Left lung (tissue), 10 donors: ENCODE results near the gene TTC4. TPM values are rescaled to one million over a fixed set of nuclear protein-coding genes. Genes with fewer than 3 reads are reported as not detected.

Experiments
- ATAC-seq: fragments of 200-7000 bp; cut with Tn5 transposase; one replicate; pipeline ENCODE4 v1.9.1; 2020; ENCODE audit warnings: moderate library complexity
- DNase-seq, 4 donors: peaks; one replicate each; pipeline ENCODE4 v3.0.0-alpha.2; 2013 to 2020
- H3K27ac ChIP-seq, 2 donors: fragments of 200-600 bp; sonication (generic) in 1 of 2; one replicate each; pipeline versions ENCODE4 v1.5.0 to v1.8.0; 2020 to 2021
- H3K27me3 ChIP-seq, 2 donors: fragments of 200-600 bp; sonication (generic) in 1 of 2; one replicate each; pipeline versions ENCODE4 v1.5.0 to v1.8.0; 2020 to 2021
- H3K36me3 ChIP-seq, 2 donors: fragments of 200-600 bp; sonication (generic) in 1 of 2; one replicate each; pipeline versions ENCODE4 v1.5.0 to v1.8.0; 2020 to 2021
- H3K4me1 ChIP-seq, 2 donors: fragments of 200-600 bp; one replicate each; pipeline ENCODE4 v1.8.0; 2021
- H3K4me3 ChIP-seq, 2 donors: fragments of 200-600 bp; sonication (generic) in 1 of 2; one replicate each; pipeline versions ENCODE4 v1.5.0 to v1.8.0; 2020 to 2021; ENCODE audit warnings: mild to moderate bottlenecking in 1 of 2
- H3K9me3 ChIP-seq, 2 donors: fragments of 200-600 bp; sonication (generic) in 1 of 2; one replicate each; pipeline versions ENCODE4 v1.5.0 to v1.8.0; 2020 to 2021
- intact Hi-C, 2 donors: fragments of 100-400 bp; cut with DNase I; formaldehyde crosslinking; loops; one replicate each; pipeline versions ENCODE4 v1.11.2 to v1.14.2; 2022
- polyA plus RNA-seq, 6 donors: library from polyadenylated mRNA; unstranded; fragments of 120-200 nt; gene quantifications; one replicate each; pipeline ENCODE4 v1.2.1, GENCODE V29; 2013; ENCODE audit not compliant: insufficient read length in 6 of 6
- total RNA-seq, 2 donors: library from RNA; stranded (reverse); fragmentation: NEBNext Ultra II Directional; extraction: Animal tissue kit (Norgen Biotek cat#: 25700); gene quantifications; one replicate each; pipeline ENCODE4 v1.2.1, GENCODE V29; 2021
- TF ChIP-seq, protein P1 (sequence below), 2 donors: fragments of 200-600 bp; sonication (generic) in 1 of 2; IDR thresholded peaks; one replicate each; pipeline versions ENCODE4 v1.5.0 to v1.8.0; 2021; ENCODE audit warnings: antibody characterized with exemption in 2 of 2
- donor health status: DM: no; HTN: yes; CAD: no.
- donor health status: DM: no; HTN: no; CAD: no.

The TTC4 gene
- total and polyA plus RNA-seq, 8 donors = 15.0 to 36.7 (median 34.8) TPM

DNA sequence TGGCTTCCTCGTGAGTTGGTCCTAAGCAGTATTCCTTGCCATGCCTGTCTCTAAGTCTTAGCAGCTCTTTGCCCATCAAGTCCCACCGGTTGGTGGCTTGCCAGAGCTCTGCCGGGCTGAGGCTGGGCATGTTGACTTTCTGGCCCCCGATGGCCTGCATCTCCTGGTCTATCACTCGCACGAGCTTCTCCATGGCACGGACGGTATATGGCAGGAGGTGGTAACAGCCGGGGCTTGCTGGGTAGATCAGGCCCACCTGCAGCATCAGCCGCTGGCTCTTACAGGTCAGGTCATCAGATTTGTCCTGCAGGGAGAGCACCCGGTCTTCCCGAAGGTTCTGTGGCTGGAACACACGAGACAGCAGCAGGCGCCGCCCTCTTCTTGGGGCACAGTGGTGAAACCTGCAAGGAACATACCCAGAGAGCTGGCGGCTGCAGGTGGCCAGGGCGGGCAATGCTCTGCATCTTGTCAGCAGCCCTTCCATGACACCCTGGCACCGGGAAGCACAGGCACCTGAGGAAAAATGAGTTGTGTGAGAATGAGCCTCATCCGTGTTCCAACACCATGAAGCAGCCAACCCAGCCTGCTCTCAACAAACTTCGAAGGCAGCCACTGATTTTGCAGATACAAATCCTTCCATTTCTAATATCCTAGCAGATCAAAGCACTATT lies 43.2 kb downstream of the TTC4 start:
- H3K27ac ChIP-seq = no peak overlapping the region
- H3K9me3 ChIP-seq = no peaks in the 10 kb centered on the region
- H3K36me3 ChIP-seq = peaks cover 0 to 33% of the 10 kb centered on the region in 2 donors
- H3K4me1 ChIP-seq = peaks cover 5 to 10% of the 10 kb centered on the region in 2 donors
- DNase-seq (no peak), ATAC-seq (no peak)
- intact Hi-C loops = no loop called here
- no peaks in the 10 kb centered on the region for H3K27me3 ChIP-seq
- H3K4me3 ChIP-seq = no peak overlapping the region
- TF ChIP-seq, protein P1, sequence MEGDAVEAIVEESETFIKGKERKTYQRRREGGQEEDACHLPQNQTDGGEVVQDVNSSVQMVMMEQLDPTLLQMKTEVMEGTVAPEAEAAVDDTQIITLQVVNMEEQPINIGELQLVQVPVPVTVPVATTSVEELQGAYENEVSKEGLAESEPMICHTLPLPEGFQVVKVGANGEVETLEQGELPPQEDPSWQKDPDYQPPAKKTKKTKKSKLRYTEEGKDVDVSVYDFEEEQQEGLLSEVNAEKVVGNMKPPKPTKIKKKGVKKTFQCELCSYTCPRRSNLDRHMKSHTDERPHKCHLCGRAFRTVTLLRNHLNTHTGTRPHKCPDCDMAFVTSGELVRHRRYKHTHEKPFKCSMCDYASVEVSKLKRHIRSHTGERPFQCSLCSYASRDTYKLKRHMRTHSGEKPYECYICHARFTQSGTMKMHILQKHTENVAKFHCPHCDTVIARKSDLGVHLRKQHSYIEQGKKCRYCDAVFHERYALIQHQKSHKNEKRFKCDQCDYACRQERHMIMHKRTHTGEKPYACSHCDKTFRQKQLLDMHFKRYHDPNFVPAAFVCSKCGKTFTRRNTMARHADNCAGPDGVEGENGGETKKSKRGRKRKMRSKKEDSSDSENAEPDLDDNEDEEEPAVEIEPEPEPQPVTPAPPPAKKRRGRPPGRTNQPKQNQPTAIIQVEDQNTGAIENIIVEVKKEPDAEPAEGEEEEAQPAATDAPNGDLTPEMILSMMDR (IDR thresholded peaks at IDR 0.05) = no peak

DNA sequence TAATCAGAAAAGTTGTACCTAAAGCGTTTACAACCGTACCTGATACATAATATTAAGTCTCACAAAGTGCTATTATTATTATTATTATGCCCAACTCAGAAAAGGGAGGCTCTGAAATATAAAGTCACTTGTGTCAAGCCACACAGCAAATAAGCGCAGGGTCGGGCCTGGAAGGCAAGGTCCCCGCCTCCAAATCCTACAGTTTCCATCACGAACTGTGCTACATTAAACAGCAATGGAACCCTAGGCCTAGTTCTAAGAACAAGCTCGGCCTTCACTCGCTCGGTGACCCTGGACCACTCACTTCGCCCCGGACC lies 48.1 kb downstream of the TTC4 start:
- Histone ChIP-seq H3K4me1 (peaks cover 5 to 16% of the 10 kb centered on the region in 2 donors), H3K9me3 (no peaks in the 10 kb centered on the region), H3K36me3 (peaks cover 0 to 4% of the 10 kb centered on the region in 2 donors), H3K4me3 (peak overlapping the region; percentile 78 to 88), H3K27ac (peak overlapping the region in 1 of 2 donors; percentile 70), H3K27me3 (no peaks in the 10 kb centered on the region)
- intact Hi-C loops = no loop called here
- ATAC-seq (peak; percentile 2), DNase-seq (no peak)
- TF ChIP-seq, protein P1 (IDR thresholded peaks at IDR 0.05) = no peak

DNA sequence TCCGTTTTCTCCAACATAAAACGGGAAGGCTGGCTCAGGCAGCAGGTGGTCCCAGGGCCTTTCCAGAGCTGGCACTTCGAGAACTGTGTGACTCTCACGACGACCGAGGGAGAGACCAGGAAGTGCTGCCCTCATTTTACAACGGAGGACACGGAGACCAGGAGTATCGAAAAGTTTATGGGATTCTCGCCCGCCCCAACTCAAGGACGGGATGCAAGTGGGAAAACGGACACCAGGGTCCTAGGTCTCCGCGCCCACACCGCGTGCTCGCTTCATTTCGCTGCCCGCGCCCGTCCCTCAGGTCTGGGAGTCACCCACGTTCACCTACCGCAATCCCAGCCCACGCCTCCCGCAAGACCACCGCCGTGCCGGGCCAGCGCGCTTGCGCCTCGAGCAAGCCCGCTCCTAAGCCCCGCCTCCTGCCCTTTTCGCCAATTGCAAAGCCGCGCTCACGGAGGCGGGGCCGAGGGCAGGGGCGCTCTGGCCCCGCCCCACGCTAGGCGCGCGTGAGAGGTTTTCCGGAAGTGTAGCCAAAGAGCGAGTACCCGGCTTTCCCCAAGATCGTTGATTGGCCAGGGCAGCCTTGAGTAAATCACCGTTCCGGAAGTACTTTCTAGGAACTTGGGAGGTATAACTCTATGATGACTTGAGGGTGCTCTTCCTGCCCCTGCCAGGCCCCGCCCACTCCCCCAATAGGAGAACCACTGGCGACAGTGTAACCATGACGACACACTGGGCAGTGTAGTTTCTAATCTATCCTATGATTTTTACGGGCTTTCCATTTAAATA lies 48.7 kb downstream of the TTC4 start, which contains the start of gene PARS2:
PARS2 (minus strand) TSS at position 391 of the 789 bp plus-strand sequence. CDS start 5,362 bp downstream, outside the sequence.
- Histone ChIP-seq H3K9me3 (no peaks in the 10 kb centered on the region), H3K36me3 (no peaks in the 10 kb centered on the region), H3K27ac (peak within 1 kb of the TSS; percentile 60 to 74), H3K4me1 (peaks cover 5 to 16% of the 10 kb centered on the region in 2 donors), H3K4me3 (peak within 1 kb of the TSS; percentile 78 to 88), H3K27me3 (no peaks in the 10 kb centered on the region)
- peak; percentile 99 for ATAC-seq
- TF ChIP-seq, protein P1 (IDR thresholded peaks at IDR 0.05) = no peak
- DNase-seq = peak; percentile 97 to 100 (median 98)
- intact Hi-C loops = no loop called here

DNA sequence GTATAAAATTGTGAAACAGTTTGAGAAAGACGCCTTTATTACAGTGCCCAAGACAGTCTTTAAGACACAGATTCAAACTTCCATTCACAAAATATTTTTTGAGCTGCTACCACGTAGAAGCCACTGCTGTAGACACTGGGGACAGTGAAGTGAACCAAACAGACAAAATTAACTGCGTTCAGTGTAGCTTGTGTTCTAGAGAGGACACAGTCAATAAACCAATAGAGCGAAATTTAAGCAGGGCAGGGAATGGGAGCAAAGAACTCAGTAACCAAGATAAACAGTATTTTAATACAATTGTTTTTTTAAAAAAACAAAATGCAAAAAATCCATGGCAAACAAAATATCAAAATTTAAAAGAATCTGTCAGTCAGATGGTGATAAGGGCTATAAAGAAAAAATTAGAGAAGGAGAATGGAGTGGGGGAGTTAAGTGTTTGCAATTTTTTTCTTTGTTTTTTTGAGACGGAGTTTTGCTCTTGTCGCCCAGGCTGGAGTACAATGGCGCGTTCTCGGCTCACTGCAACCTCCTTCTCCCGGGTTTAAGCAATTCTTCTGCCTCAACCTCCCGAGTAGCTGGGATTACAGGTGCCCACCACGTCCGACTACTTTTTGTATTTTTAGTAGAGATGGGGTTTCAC lies 49.4 kb downstream of the TTC4 start:
- Histone ChIP-seq H3K27me3 (no peaks in the 10 kb centered on the region), H3K36me3 (no peaks in the 10 kb centered on the region), H3K27ac (peak overlapping the region; percentile 60 to 74), H3K4me3 (peak overlapping the region; percentile 78 to 88), H3K4me1 (peaks cover 5 to 16% of the 10 kb centered on the region in 2 donors), H3K9me3 (no peaks in the 10 kb centered on the region)
- intact Hi-C loops = no loop called here
- ATAC-seq (peak; percentile 17), DNase-seq (no peak)
- TF ChIP-seq, protein P1 (IDR thresholded peaks at IDR 0.05) = no peak

DNA sequence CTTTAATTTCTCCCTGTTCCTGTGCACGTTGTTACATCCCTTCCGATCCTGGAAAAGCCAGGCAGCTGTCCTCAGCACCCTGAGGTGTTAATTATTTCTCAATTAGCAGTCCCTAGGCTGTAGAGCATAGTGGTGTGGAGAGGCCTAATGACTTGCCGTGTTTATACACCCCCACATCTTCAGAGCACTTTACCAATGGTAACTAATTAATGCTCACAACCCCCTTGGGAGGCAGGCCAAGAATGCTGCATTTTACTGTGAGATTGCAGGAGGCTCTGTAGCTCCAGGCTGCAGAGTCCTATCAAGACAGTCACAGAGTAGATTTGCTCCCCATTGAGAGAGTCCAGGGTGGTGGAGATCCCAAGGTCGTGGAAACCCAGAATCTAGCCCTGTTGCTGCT lies 51.1 kb downstream of the TTC4 start:
- DNase-seq (no peak), ATAC-seq (no peak)
- Histone ChIP-seq H3K27ac (no peak overlapping the region), H3K27me3 (no peaks in the 10 kb centered on the region), H3K36me3 (no peaks in the 10 kb centered on the region), H3K4me1 (peaks cover 5 to 16% of the 10 kb centered on the region in 2 donors), H3K4me3 (no peak overlapping the region), H3K9me3 (no peaks in the 10 kb centered on the region)
- TF ChIP-seq, protein P1 (IDR thresholded peaks at IDR 0.05) = no peak
- intact Hi-C loops = no loop called here
